ENCODE measurements around the gene SNRPA1.
"Not testable (repeated sequence)": the region's sequence is repeated elsewhere in the genome, so short reads cannot be mapped to it uniquely, and the experiment has no call there.

SNRPA1 gene

DNA sequence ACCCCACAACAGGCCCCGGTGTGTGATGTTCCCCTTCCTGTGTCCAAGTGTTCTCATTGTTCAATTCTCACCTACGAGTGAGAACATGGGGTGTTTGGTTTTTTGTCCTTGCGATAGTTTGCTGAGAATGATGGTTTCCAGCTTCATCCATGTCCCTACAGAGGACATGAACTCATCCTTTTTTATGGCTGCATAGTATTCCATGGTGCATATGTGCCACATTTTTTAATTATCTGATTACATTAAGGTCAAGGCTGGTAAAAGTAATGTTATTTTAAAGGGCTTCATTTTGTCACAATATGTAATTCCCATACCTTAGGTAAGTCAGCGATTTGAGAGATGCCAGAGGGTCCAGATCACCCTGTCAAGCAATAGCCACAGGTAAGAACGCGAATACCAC lies 7.7 kb downstream of the SNRPA1 start:
- Mint-ChIP-seq H3K4me1 (peaks cover 38% of the 10 kb centered on the region), H3K36me3 (ENCODE audit: low read depth) (peaks cover 79% of the 10 kb centered on the region)
- ATAC-seq, H3K27me3 Mint-ChIP-seq, H3K4me3 Mint-ChIP-seq, H3K9me3 Mint-ChIP-seq, H3K27ac Mint-ChIP-seq, DNase-seq: not testable (repeated sequence)

DNA sequence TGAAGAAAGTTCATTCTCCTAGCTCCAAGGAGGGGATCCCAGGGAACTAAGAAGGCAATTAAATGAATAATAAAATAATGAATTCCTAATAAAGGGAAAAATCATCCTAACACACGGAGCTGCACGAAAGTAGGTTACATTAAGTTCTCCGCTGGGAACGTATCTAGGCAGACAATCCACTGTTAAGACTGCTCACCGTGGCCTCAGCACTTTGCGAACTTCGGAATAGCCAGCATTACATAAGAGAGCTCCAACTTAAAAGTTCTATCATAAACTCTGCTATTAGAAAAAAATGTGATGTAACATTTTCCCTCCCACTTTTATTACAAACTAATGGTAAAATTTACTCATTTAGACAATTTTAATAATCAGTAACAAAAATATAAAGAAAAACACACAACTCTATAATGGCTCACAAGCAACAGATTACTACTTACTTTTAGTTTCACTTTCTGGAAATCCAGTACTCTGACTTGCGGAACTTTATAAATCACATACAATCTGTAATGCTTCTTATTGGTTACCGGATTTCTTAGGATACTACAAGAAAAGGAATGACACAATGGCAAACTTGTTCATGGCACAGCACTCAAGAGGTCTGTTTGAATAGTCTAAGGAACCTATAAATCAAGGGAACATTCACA lies 8.5 kb downstream of the SNRPA1 start:
- H3K9me3 Mint-ChIP-seq = no peaks in the 10 kb centered on the region
- H3K27me3 Mint-ChIP-seq = no peaks in the 10 kb centered on the region
- peak overlapping the region; percentile 49 for H3K27ac Mint-ChIP-seq
- H3K4me1 Mint-ChIP-seq = peaks cover 31% of the 10 kb centered on the region
- peaks cover 79% of the 10 kb centered on the region for H3K36me3 Mint-ChIP-seq (ENCODE audit: low read depth)
- H3K4me3 Mint-ChIP-seq = no peak overlapping the region
- ATAC-seq (no peak), DNase-seq (no peak)

DNA sequence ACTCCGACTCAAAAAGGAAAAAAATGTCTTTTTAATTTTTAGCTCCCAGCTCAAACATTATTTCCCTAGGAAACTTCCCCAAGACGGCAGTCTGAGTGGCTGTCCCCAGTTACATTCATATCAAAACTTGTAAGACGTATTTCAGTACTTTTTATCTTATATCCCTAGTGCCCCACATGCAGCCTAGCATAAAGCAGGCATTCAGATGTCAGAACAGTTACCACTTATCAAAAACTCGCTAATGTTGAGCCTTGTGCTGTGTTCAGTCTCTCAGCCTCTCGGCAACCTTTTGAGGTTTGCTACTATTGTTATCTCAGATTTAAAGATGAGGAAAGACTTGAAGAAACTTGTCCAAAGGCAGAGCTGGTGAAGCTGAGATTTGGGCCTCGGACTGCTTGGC lies 11.1 kb downstream of the SNRPA1 start:
- Mint-ChIP-seq H3K4me3 (no peak overlapping the region), H3K9me3 (no peaks in the 10 kb centered on the region), H3K27me3 (no peaks in the 10 kb centered on the region), H3K36me3 (ENCODE audit: low read depth) (peaks cover 82% of the 10 kb centered on the region), H3K4me1 (peaks cover 11% of the 10 kb centered on the region), H3K27ac (no peak overlapping the region)
- DNase-seq (no peak), ATAC-seq (no peak)

DNA sequence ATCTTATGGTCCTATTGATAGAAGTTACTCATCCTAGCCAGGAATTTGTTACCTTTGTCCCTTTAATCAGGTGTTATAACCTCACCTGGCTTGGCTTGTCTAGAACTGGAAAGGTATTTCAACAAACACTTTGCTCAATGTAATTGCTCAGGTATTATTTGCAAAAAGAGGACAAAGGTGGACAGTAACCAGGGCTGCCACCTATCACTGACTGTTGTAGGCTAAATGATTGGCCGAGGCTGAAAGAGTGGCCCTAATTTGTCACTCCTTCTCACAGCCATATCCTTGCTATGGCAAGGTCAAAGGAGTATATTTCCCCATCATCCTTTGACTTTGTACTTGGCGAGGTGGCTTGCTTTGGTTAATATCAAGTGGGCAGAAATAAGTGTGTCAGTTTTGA lies 15.0 kb downstream of the SNRPA1 start:
- H3K9me3 Mint-ChIP-seq = no peaks in the 10 kb centered on the region
- DNase-seq (no peak), ATAC-seq (no peak)
- peaks cover 24% of the 10 kb centered on the region for H3K4me1 Mint-ChIP-seq
- H3K36me3 Mint-ChIP-seq (ENCODE audit: low read depth) = peaks cover 55% of the 10 kb centered on the region
- H3K4me3 Mint-ChIP-seq = no peak overlapping the region
- H3K27me3 Mint-ChIP-seq = no peaks in the 10 kb centered on the region
- no peak overlapping the region for H3K27ac Mint-ChIP-seq

DNA sequence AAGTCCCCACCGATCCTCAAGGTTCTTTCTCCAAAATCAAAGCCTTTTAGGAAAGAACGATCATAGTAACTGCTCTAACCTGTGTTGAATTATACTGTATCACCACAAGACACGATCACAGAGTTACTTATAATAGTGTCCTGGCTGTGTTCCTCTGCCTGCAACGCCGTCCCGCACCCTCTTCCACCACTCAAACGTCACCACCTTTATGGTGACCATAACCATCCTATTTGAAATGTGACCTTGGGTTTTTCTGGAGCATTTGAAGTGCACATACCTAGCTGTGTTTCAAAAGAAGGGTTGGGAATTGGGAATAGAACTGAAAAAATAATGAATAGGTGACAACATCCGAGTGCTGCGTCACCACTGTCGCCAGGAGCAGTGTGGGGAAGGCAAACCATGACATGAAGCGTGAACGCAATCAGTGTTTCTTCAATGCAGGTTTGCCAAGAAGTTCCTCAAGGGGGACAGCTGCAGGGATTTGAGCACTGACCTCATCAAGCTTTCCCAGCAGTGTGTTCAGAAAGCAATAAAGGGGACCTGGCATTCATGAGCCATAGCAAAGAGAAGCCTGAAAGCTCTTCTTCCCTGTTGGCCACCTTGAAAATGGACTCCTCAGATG lies 17.0 kb downstream of the SNRPA1 start:
- Mint-ChIP-seq H3K4me1 (peaks cover 28% of the 10 kb centered on the region), H3K27ac (peak overlapping the region; percentile 59), H3K4me3 (peak overlapping the region; percentile 100), H3K27me3 (no peaks in the 10 kb centered on the region), H3K36me3 (ENCODE audit: low read depth) (peaks cover 55% of the 10 kb centered on the region), H3K9me3 (no peaks in the 10 kb centered on the region)
- ATAC-seq (no peak), DNase-seq (no peak)

DNA sequence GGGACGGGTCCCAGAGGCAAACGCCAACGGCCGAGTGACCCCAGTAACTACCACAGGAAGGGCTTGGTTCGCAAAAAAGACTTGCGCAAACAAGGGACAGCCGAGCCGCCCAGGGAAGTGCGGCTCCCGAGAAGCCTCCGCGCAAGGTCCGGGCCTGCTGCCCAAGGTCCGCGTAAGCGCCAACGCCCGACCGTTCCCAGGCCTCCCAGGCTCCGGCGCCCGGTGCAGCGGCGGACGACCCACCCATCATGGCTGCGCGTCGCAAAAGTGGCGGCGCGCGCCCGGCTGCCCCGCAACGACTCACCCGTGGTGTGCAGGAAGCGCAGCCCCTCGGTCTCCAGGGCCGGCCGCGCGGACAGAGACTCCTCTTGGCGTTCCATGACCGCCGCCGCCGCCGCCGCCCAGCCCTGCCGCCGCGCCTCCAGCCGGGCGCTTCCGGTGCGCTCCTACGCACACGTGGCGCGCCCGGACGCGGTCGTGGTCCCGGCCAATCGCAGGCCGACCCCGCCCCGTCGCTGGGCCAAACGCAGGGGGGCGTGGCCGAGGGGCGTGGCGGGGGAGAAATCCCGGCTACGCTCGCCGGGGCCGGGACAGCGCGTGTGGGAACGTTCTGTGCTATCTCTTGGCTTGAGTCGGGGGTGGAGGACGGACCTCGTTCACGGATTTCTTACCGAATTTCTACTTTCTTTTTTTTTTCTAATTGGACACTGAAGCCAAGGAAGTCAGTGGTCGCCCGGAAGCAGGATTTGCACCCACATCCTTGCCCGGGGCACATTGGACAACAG lies 17.8 kb downstream of the SNRPA1 start, which contains the start of gene SELENOS:
TSS of gene SELENOS (minus strand) at position 448 of the 785 bp plus-strand sequence. CDS start at position 380, 68 bp downstream.
- ATAC-seq (peak; percentile 94), DNase-seq (peak; percentile 94)
- H3K9me3 Mint-ChIP-seq = no peaks in the 10 kb centered on the region
- H3K4me3 Mint-ChIP-seq = peak within 1 kb of the TSS; percentile 100
- H3K27me3 Mint-ChIP-seq = no peaks in the 10 kb centered on the region
- H3K36me3 Mint-ChIP-seq (ENCODE audit: low read depth) = peaks cover 52% of the 10 kb centered on the region
- H3K27ac Mint-ChIP-seq = peak within 1 kb of the TSS; percentile 96
- peaks cover 28% of the 10 kb centered on the region for H3K4me1 Mint-ChIP-seq

DNA sequence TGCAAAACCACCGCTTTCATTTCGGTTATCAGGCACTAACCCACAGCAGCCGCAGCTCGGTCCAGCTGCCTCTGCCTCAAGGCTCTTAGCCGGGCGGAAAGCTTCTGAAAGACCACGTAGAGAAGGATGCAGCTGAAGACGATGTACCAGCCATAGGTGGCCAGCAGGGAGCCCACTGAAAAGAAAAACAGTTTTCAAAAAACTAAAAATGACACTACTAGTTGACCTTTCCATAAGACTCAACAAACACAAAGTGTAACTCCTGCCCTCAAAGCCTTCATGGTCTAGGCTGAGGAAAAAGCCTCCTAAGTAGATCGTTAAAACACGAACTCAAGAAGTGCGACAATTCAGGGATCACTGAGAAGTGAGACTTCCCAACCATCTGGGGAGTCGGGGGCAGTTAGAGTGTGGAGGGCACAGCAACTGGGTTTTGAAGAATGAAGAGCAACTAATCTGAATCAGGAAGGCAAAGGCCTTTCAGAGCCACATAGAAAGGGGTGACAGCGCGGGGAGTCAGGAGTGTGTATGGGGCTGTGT lies 18.5 kb downstream of the SNRPA1 start:
- no peak for DNase-seq
- peak overlapping the region; percentile 100 for H3K4me3 Mint-ChIP-seq
- H3K4me1 Mint-ChIP-seq = peaks cover 28% of the 10 kb centered on the region
- H3K9me3 Mint-ChIP-seq = no peaks in the 10 kb centered on the region
- H3K27ac Mint-ChIP-seq = peak overlapping the region; percentile 96
- H3K36me3 Mint-ChIP-seq (ENCODE audit: low read depth) = peaks cover 51% of the 10 kb centered on the region
- no peaks in the 10 kb centered on the region for H3K27me3 Mint-ChIP-seq
- peak; percentile 25 for ATAC-seq

DNA sequence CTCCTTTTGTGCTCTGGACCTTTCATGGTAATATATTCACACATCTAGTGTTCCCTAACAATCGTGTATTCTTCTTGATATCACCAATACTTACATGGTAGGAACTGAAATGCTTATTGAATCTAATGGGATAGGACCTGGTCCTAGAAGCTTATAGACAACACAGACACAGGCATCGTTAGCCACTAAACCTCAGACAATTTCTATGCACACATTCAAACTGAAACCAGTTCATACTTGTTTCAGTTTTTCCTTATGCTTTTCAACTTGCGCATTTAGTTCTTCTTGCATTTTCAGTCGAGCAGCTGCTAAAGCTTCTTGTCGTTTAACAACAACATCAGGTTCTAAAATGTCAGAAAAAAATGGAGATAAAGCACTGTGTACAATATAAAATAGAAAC lies 20.0 kb downstream of the SNRPA1 start:
- DNase-seq (no peak), ATAC-seq (no peak)
- no peaks in the 10 kb centered on the region for H3K9me3 Mint-ChIP-seq
- peak overlapping the region; percentile 3 for H3K4me3 Mint-ChIP-seq
- no peak overlapping the region for H3K27ac Mint-ChIP-seq
- peaks cover 28% of the 10 kb centered on the region for H3K4me1 Mint-ChIP-seq
- no peaks in the 10 kb centered on the region for H3K27me3 Mint-ChIP-seq
- H3K36me3 Mint-ChIP-seq (ENCODE audit: low read depth) = peaks cover 44% of the 10 kb centered on the region

DNA sequence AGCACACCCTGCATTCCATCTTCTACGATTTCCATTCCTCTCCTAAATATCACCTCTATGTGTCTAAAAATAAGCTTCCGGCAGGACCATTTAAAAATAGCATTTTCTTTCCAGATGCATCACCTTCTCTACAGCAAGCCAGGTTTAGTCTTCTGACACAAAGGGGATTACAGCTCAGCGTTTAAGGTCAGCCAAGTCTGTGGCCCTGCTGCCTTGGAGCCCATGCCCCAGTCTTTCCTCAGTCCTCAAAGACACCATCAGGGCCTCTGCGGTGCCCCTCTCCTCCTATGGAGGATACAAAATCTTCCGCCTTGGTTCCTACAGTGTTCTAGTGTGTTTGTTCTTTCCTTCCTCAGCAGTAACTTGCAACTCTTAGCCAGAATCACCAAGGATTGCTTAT lies 21.5 kb downstream of the SNRPA1 start:
- Mint-ChIP-seq H3K27ac (no peak overlapping the region), H3K27me3 (no peaks in the 10 kb centered on the region), H3K4me1 (peaks cover 28% of the 10 kb centered on the region), H3K4me3 (no peak overlapping the region), H3K9me3 (no peaks in the 10 kb centered on the region), H3K36me3 (ENCODE audit: low read depth) (peaks cover 45% of the 10 kb centered on the region)
- ATAC-seq (no peak), DNase-seq (no peak)

DNA sequence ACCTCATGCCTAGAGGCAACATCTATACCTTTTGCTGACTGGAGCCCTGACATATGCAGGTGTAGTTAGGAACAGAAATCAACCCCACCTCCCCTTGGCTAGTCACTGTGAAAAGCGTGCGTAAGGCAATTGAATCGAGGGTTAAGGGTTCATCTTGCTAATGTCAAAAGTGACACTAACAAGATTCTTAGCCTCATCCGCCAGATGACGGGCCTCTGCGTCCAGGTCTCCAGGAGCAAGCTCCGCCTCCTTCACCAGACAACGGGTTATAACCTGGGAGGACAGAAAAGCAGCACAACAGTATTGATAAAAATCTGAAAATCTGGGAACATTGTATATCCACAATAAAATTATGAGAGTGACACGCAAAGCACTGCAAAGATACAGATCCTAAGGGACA lies 22.5 kb downstream of the SNRPA1 start:
- Mint-ChIP-seq H3K9me3 (no peaks in the 10 kb centered on the region), H3K4me1 (peaks cover 22% of the 10 kb centered on the region), H3K27ac (no peak overlapping the region), H3K27me3 (no peaks in the 10 kb centered on the region), H3K36me3 (ENCODE audit: low read depth) (peaks cover 45% of the 10 kb centered on the region), H3K4me3 (no peak overlapping the region)
- DNase-seq = no peak
- no peak for ATAC-seq

DNA sequence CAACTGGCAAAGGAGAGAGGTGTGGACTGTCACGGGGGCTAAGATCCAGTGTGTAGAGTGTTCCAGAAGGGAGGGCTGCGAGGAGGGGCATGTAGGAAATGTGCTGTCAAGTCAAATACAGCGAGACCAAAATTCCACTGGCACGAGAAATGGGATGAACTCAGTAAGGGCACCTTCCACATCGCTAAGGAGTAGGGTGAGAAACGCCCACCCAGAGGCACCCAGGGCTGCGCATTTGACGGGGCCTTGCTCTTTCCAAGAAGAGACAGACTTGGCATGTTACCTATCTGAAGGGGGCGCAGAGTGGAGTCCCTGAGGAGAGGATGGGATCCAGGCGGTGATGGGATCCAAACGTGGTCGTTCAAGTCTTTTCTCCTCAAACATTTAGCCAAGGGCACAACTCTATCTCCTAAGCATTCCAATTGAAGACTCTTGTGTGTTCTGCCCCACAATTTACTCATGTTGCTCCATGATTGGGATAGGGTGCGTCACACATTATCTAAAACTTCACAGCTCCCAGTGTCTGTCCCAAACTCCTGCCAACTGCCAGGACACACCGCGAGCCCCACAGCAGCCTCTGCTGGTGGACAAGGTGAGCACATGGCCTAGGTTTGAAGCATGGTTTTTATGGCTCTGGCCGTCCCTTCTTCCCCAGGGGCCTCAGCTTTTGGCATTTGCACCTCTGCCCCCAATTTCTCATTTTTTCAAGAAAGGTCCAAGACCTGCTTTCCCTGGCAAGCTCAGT lies 25.4 kb downstream of the SNRPA1 start:
- ATAC-seq (no peak), DNase-seq (no peak)
- H3K27me3 Mint-ChIP-seq = no peaks in the 10 kb centered on the region
- peaks cover 37% of the 10 kb centered on the region for H3K36me3 Mint-ChIP-seq (ENCODE audit: low read depth)
- H3K27ac Mint-ChIP-seq = peak overlapping the region; percentile 0
- H3K4me1 Mint-ChIP-seq = peaks cover under 1% of the 10 kb centered on the region
- H3K9me3 Mint-ChIP-seq = no peaks in the 10 kb centered on the region
- H3K4me3 Mint-ChIP-seq = no peak overlapping the region

DNA sequence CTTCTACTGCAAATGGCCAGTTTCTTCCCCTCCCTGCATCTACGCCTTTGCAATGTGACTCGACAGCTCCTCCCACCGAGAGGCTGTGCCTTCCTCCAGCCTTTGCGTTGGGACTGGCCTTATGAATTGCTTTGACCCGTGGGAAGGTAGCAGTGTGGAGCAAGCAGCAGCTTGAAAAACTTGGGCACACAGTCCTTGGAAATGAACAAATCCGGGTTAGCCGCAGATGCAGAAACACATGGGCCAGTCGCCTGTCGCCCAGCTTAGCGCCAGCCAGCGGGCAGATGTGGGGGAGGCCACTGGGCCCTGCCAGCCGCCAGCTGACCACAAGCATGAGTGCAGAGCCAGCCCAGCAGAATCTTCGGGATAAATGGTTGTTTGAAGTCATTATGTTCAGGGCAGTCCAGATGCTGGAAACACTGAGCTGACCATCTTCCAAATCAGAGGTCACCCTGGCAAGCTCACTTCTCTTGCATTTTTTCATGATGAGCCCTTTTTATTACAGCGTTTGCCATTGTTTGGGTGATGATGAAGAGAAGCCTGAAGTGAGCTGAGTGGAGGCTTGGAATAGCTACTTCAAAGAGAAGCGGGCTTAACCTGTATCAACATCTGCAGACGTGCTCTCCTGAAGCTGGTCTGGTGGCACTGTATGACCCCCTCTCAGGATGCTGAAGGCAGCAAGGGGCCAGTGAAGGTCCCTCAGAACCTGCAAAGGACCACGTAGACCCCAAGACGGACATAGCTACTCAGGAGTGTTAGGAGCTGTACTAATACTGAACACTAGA lies 27.5 kb downstream of the SNRPA1 start:
- ATAC-seq = no peak
- Mint-ChIP-seq H3K4me3 (no peak overlapping the region), H3K27ac (no peak overlapping the region), H3K9me3 (no peaks in the 10 kb centered on the region), H3K27me3 (no peaks in the 10 kb centered on the region), H3K36me3 (ENCODE audit: low read depth) (peaks cover 22% of the 10 kb centered on the region), H3K4me1 (peaks cover 5% of the 10 kb centered on the region)
- DNase-seq = no peak

DNA sequence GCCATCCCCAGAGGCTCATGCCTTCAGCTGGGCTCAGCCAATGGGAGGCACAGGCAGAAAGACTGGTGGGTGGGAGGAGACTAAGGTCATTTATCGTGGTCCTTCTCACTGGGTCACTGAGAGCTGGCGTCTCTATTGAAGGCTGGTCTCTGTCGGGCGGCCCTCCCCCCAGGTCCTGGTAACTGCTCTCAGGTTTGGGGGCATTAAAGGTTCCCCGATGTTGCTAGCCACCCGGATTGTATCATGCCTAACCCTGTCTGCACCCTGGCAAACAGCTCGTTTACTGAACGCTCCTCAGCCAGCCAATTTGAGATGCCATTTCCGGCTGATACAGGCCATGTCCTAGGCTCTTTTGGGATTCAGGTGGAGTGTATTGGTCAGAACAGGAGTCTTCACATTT lies 28.3 kb downstream of the SNRPA1 start:
- DNase-seq = no peak
- H3K27me3 Mint-ChIP-seq = no peaks in the 10 kb centered on the region
- peaks cover 5% of the 10 kb centered on the region for H3K4me1 Mint-ChIP-seq
- H3K9me3 Mint-ChIP-seq = no peaks in the 10 kb centered on the region
- peaks cover 15% of the 10 kb centered on the region for H3K36me3 Mint-ChIP-seq (ENCODE audit: low read depth)
- no peak overlapping the region for H3K4me3 Mint-ChIP-seq
- no peak for ATAC-seq
- no peak overlapping the region for H3K27ac Mint-ChIP-seq

DNA sequence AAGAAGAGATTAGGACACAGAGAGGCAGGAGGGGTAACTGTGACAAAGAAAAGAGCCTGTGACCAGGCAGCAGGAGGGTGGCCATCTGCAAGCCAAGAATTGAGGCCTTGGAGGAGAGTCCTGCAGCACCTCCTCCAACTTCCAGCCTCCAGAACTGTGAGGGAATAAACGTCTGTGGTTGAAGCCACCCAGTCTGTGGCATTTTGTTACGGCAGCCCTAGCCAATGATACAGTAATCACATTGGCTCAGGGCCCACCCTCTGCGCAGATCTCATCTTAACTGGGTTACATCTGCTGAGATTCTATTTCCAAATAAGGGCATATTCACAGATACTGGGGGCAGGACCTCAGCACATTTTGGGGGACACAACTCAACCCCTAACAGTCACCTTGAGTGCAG lies 29.0 kb downstream of the SNRPA1 start:
- ATAC-seq (no peak), DNase-seq (no peak)
- Mint-ChIP-seq H3K27me3 (no peaks in the 10 kb centered on the region), H3K27ac (no peak overlapping the region), H3K4me1 (peaks cover 5% of the 10 kb centered on the region), H3K9me3 (no peaks in the 10 kb centered on the region), H3K36me3 (ENCODE audit: low read depth) (peaks cover 9% of the 10 kb centered on the region), H3K4me3 (no peak overlapping the region)

Measured in activated naive CD8-positive, alpha-beta T cell treated with anti-CD3 and anti-CD28 coated beads, Interleukin-2, amount 50 U/mL, for 24 hours (primary cell).